HCT116 (cell line): Measurements from ENCODE around the gene MTMR1. TPM values are rescaled to one million over a fixed set of nuclear protein-coding genes. Genes with fewer than 3 reads are reported as not detected.

Source experiments
- ATAC-seq: fragments of 200-7000 bp; cut with Tn5 transposase; 2 replicates; pipeline ENCODE4 v1.9.1; 2020; ENCODE audit warnings: mild to moderate bottlenecking, moderate library complexity
- BruUV-seq: library from RNA; stranded (reverse); fragments of 400-500 nt; replicated peaks from 2 replicates; lab custom pipeline; 2021; lab: Mats Ljungman, UMichigan
- CTCF ChIA-PET: fragments of 300-600 bp; sonication (Branson Sonifier 250); formaldehyde crosslinking; loops from one replicate; lab custom pipeline; 2021; ENCODE audit warnings: antibody characterized with exemption; lab: Charles Lee
- POLR2A ChIA-PET: fragments of 300-600, 350-600 bp; sonication (Branson Sonifier 250); formaldehyde crosslinking; loops from one replicate; lab custom pipeline; 2021; ENCODE audit warnings: antibody characterized with exemption; lab: Charles Lee
- RAD21 ChIA-PET, 2 experiments: fragments of 300-600 bp; sonication (Branson Sonifier 250); formaldehyde crosslinking; loops; one replicate each; lab custom pipeline; 2023; ENCODE audit warnings: low total read pairs in 2 of 2; ENCODE audit not compliant: uncharacterized antibody in 2 of 2, unreplicated experiment in 2 of 2, low non-redundant PET in 1 of 2; lab: Charles Lee
- DNase-seq: peaks from one replicate; pipeline ENCODE4 v3.0.0-alpha.2; 2010; ENCODE audit warnings: low read depth, low spot score
- H2AFZ ChIP-seq: fragments of 200-600 bp; shearing (Covaris generic), sonication (generic); 2 replicates; pipeline ENCODE4 v1.6.1; 2017; ENCODE audit warnings: low read depth, mixed run types, mixed read lengths, antibody characterized with exemption, low read length; ENCODE audit not compliant: poor library complexity, severe bottlenecking
- H3K27ac ChIP-seq: 2 replicates; pipeline ENCODE4 v1.5.1; 2012; ENCODE audit warnings: low read depth, low read length
- H3K27me3 ChIP-seq: fragments of 200-600 bp; sonication (generic); 2 replicates; pipeline ENCODE4 v1.6.1; 2016; ENCODE audit warnings: mixed run types, low read length, mixed read lengths; ENCODE audit not compliant: insufficient read depth
- H3K36me3 ChIP-seq, 2 experiments: fragments of 200-500 bp in 1 of 2; fragments of 200-600 bp in 1 of 2; sonication (Bioruptor generic) in 1 of 2; sonication (generic) in 1 of 2; 2 replicates each; pipeline versions ENCODE4 v1.5.1 to v1.6.1; 2014 to 2016; ENCODE audit warnings: low read length in 2 of 2, inconsistent platforms in 1 of 2, mixed read lengths in 1 of 2, mixed run types in 1 of 2; ENCODE audit not compliant: insufficient read depth in 2 of 2, control insufficient read depth in 1 of 2
- H3K4me1 ChIP-seq, 2 experiments: fragments of 200-600 bp in 1 of 2; sonication (generic) in 1 of 2; 2 replicates each; pipeline versions ENCODE4 v1.5.1 to v1.6.1; 2012 to 2017; ENCODE audit warnings: low read length in 2 of 2, inconsistent platforms in 1 of 2, mild to moderate bottlenecking in 1 of 2, mixed read lengths in 1 of 2, mixed run types in 1 of 2, moderate library complexity in 1 of 2; ENCODE audit not compliant: insufficient read depth in 2 of 2, control insufficient read depth in 1 of 2
- H3K4me2 ChIP-seq: fragments of 200-600 bp; sonication (generic); 2 replicates; pipeline ENCODE4 v1.6.1; 2017; ENCODE audit warnings: mixed run types, low read length, mixed read lengths
- H3K4me3 ChIP-seq, 2 experiments: fragments of 200-600 bp in 1 of 2; sonication (generic) in 1 of 2; replicated peaks in 1 of 2; 2 replicates each; pipeline ENCODE4 v1.5.1; 2011 to 2016; ENCODE audit warnings: low read length in 2 of 2, control low read depth in 1 of 2, low read depth in 1 of 2, mild to moderate bottlenecking in 1 of 2, mixed read lengths in 1 of 2, mixed run types in 1 of 2
- H3K79me2 ChIP-seq: fragments of 200-600 bp; sonication (generic); 2 replicates; pipeline ENCODE4 v1.6.1; 2017; ENCODE audit warnings: mild to moderate bottlenecking, mixed run types, low read length, moderate library complexity, mixed read lengths; ENCODE audit not compliant: insufficient read depth
- H3K9ac ChIP-seq: fragments of 200-600 bp; sonication (generic); 2 replicates; pipeline ENCODE4 v1.6.1; 2016; ENCODE audit warnings: low read length, mixed read lengths
- H3K9me2 ChIP-seq: fragments of 200-600 bp; sonication (generic), shearing (Covaris generic); 2 replicates; pipeline ENCODE4 v1.6.1; 2017; ENCODE audit warnings: mixed run types, mild to moderate bottlenecking, moderate library complexity; ENCODE audit not compliant: insufficient read depth
- H3K9me3 ChIP-seq, 2 experiments: fragments of 200-500 bp in 1 of 2; fragments of 200-600 bp in 1 of 2; sonication (Bioruptor generic) in 1 of 2; sonication (generic) in 1 of 2; 2 replicates each; pipeline ENCODE4 v1.6.1; 2014 to 2017; ENCODE audit warnings: low read length in 2 of 2, mixed read lengths in 2 of 2, inconsistent platforms in 1 of 2, low read depth in 1 of 2, mild to moderate bottlenecking in 1 of 2, mixed run types in 1 of 2, moderate library complexity in 1 of 2; ENCODE audit not compliant: control insufficient read depth in 1 of 2, insufficient read depth in 1 of 2
- H4K20me1 ChIP-seq: fragments of 200-600 bp; sonication (generic), shearing (Covaris generic); 2 replicates; pipeline ENCODE4 v1.6.1; 2017; ENCODE audit warnings: mixed run types, mild to moderate bottlenecking, moderate library complexity; ENCODE audit not compliant: insufficient read depth
- CBX3 ChIP-seq: IDR thresholded peaks from 2 replicates; pipeline ENCODE4 v1.6.1; 2012; ENCODE audit warnings: low read depth
- ELF1 ChIP-seq: IDR thresholded peaks from 2 replicates; pipeline ENCODE4 v1.6.1; 2012; ENCODE audit warnings: low read depth, borderline replicate concordance
- EZH2 ChIP-seq: fragments of 200-600 bp; sonication (generic); IDR thresholded peaks from 2 replicates; pipeline ENCODE4 v1.6.1; 2017; ENCODE audit warnings: antibody characterized with exemption, mixed run types
- JUND ChIP-seq: IDR thresholded peaks from 2 replicates; pipeline ENCODE4 v1.6.1; 2012
- POLR2AphosphoS5 ChIP-seq: IDR thresholded peaks from 2 replicates; pipeline ENCODE4 v1.6.1; 2011; ENCODE audit warnings: mild to moderate bottlenecking, low read depth, low read length, moderate library complexity
- REST ChIP-seq: IDR thresholded peaks from 2 replicates; pipeline ENCODE4 v1.6.1; 2012; ENCODE audit warnings: low read depth
- SP1 ChIP-seq: IDR thresholded peaks from 2 replicates; pipeline ENCODE4 v1.6.1; 2012; ENCODE audit warnings: low read depth
- ZBTB33 ChIP-seq: IDR thresholded peaks from 2 replicates; pipeline ENCODE4 v1.6.1; 2011; ENCODE audit warnings: mild to moderate bottlenecking, low read length, moderate library complexity; ENCODE audit not compliant: insufficient replicate concordance; ENCODE audit errors: extremely low read depth
- ZFX ChIP-seq: fragments of 450-650 bp; IDR thresholded peaks from 2 replicates; pipeline ENCODE4 v1.6.1; 2017
- intact Hi-C: fragments of 100-400 bp; cut with micrococcal nuclease; formaldehyde crosslinking; loops from 2 replicates; pipeline ENCODE4 v1.10.0; 2022
- total RNA-seq: library from RNA; stranded (reverse); gene quantifications from one replicate; pipeline ENCODE4 v1.2.1, GENCODE V29; 2021; ENCODE audit not compliant: unreplicated experiment

MTMR1 gene
- total RNA-seq, 1 experiment from 2014 or later, result 20.0 TPM

GRCh38 chrX:150702966-150703694, 9.9 kb downstream of the MTMR1 start (continued):
- TF ChIP-seq CBX3 (no peak), EZH2 (no peak), JUND (no peak)

- ChIA-PET RAD21 (no interaction called here), CTCF (no interaction called here), POLR2A (no interaction called here)
- TF ChIP-seq ZFX, result no peak
- TF ChIP-seq CBX3, result no peak
- TF ChIP-seq POLR2AphosphoS5, result no peak
- TF ChIP-seq REST, result no peak
- no peak for TF ChIP-seq SP1
- TF ChIP-seq ZBTB33, result no peak
- no peak for TF ChIP-seq JUND
- TF ChIP-seq ELF1, result no peak
- no peak for TF ChIP-seq EZH2
- no peak overlapping the region for H3K4me3 ChIP-seq
- BruUV-seq, result no TSS peak
- DNase-seq (no peak), ATAC-seq (no peak)
- H3K36me3 ChIP-seq, result no peaks in the 10 kb centered on the region
- H3K4me2 ChIP-seq, result no peak overlapping the region
- intact Hi-C loops, result no loop called here
- no peaks in the 10 kb centered on the region for H3K27me3 ChIP-seq
- H3K27ac ChIP-seq, result no peak overlapping the region
- no peaks in the 10 kb centered on the region for H4K20me1 ChIP-seq
- no peak overlapping the region for H2AFZ ChIP-seq
- H3K4me1 ChIP-seq, result no peaks in the 10 kb centered on the region
- no peaks in the 10 kb centered on the region for H3K9me3 ChIP-seq
- no peak overlapping the region for H3K9ac ChIP-seq
- H3K9me2 ChIP-seq, result no peaks in the 10 kb centered on the region
- peaks cover 10% of the 10 kb centered on the region; the same call in 1 of the 2 replicates for H3K79me2 ChIP-seq
These were observed 10.4 kb downstream of the MTMR1 start for GRCh38 chrX:150703695-150703974.
